ENCODE data around the gene RBM45.
A peak's percentile ranks its signal among the peaks of the same experiment; 100 is the strongest.
"Not testable (repeated sequence)": the region's sequence is repeated elsewhere in the genome, so short reads cannot be mapped to it uniquely, and the experiment has no call there.

The RBM45 gene

GRCh38 chr2:178112202-178113152, at the start of gene RBM45:
RBM45 (plus strand) TSS chr2:178112437; CDS start chr2:178112547, 110 bp downstream.
- DNase-seq (ENCODE audit: low read depth): peak; percentile 92

GRCh38 chr2:178066324-178066723, 45.9 kb upstream of the RBM45 start:
- DNase-seq (ENCODE audit: low read depth): no peak

GRCh38 chr2:178066890-178067669, 45.2 kb upstream of the RBM45 start:
- no peak for DNase-seq (ENCODE audit: low read depth)

GRCh38 chr2:178068823-178069454, 43.3 kb upstream of the RBM45 start:
- DNase-seq (ENCODE audit: low read depth): no peak

GRCh38 chr2:178069551-178069950, 42.7 kb upstream of the RBM45 start:
- DNase-seq (ENCODE audit: low read depth): peak; percentile 42

- DNase-seq (ENCODE audit: low read depth): peak; percentile 14
These were observed 41.4 kb upstream of the RBM45 start for GRCh38 chr2:178070824-178071223.

GRCh38 chr2:178072000-178072382, 40.2 kb upstream of the RBM45 start:
- DNase-seq (ENCODE audit: low read depth): no peak

- peak; percentile 69 for DNase-seq (ENCODE audit: low read depth)
These were observed 39.6 kb upstream of the RBM45 start, which contains the start of gene PDE11A for GRCh38 chr2:178072383-178073301. PDE11A (minus strand) TSS chr2:178072777; CDS start chr2:178072437, 340 bp downstream.

GRCh38 chr2:178074123-178075005, 37.9 kb upstream of the RBM45 start:
- peak; percentile 44 for DNase-seq (ENCODE audit: low read depth)

GRCh38 chr2:178075006-178075326, 37.3 kb upstream of the RBM45 start:
- no peak for DNase-seq (ENCODE audit: low read depth)

GRCh38 chr2:178076130-178076529, 36.1 kb upstream of the RBM45 start:
- no peak for DNase-seq (ENCODE audit: low read depth)

GRCh38 chr2:178079279-178079678, 33.0 kb upstream of the RBM45 start:
- DNase-seq (ENCODE audit: low read depth): not testable (repeated sequence)

GRCh38 chr2:178082408-178083045, 29.7 kb upstream of the RBM45 start:
- DNase-seq (ENCODE audit: low read depth): no peak

GRCh38 chr2:178084273-178084672, 28.0 kb upstream of the RBM45 start:
- DNase-seq (ENCODE audit: low read depth): peak; percentile 81

- no peak for DNase-seq (ENCODE audit: low read depth)
These were observed 23.4 kb upstream of the RBM45 start for GRCh38 chr2:178088774-178089270.

- no peak for DNase-seq (ENCODE audit: low read depth)
These were observed 18.8 kb upstream of the RBM45 start for GRCh38 chr2:178093471-178093870.

- DNase-seq (ENCODE audit: low read depth): peak; percentile 6
These were observed 10.7 kb upstream of the RBM45 start for GRCh38 chr2:178101321-178102079.

GRCh38 chr2:178105566-178105965, 6.7 kb upstream of the RBM45 start:
- no peak for DNase-seq (ENCODE audit: low read depth)

- DNase-seq (ENCODE audit: low read depth): no peak
These were observed 6.2 kb upstream of the RBM45 start for GRCh38 chr2:178106053-178106452.
